Spleen (tissue), 11 donors: ENCODE data around the gene NLGN2. TPM values are rescaled to one million over a fixed set of nuclear protein-coding genes. Genes with fewer than 3 reads are reported as not detected.
A peak's percentile ranks its signal among the peaks of the same experiment; 100 is the strongest.

Experiments
- DNase-seq: peaks from one replicate; pipeline ENCODE4 v3.0.0-alpha.2; 2020
- H3K27ac ChIP-seq, 8 donors: fragments of 200-600 bp; sonication (generic) in 7 of 8; 1 replicate in 4 of 8; 2 replicates in 4 of 8; pipeline versions ENCODE4 v1.5.0 to v1.8.0; 2016 to 2021; ENCODE audit warnings: inconsistent platforms in 4 of 8, mild to moderate bottlenecking in 4 of 8, moderate library complexity in 1 of 8
- H3K27me3 ChIP-seq, 7 donors: fragments of 200-600 bp; sonication (generic) in 6 of 7; replicated peaks in 1 of 7; 1 replicate in 4 of 7; 2 replicates in 3 of 7; pipeline versions ENCODE4 v1.5.0 to v1.8.0; 2016 to 2021; ENCODE audit warnings: inconsistent platforms in 3 of 7, mild to moderate bottlenecking in 1 of 7
- H3K36me3 ChIP-seq, 6 donors: fragments of 200-600 bp; sonication (generic) in 5 of 6; 1 replicate in 4 of 6; 2 replicates in 2 of 6; pipeline versions ENCODE4 v1.5.0 to v1.8.0; 2016 to 2021; ENCODE audit warnings: inconsistent platforms in 2 of 6
- H3K4me1 ChIP-seq, 6 donors: fragments of 200-600 bp; sonication (generic) in 5 of 6; 1 replicate in 3 of 6; 2 replicates in 3 of 6; pipeline versions ENCODE4 v1.5.0 to v1.8.0; 2016 to 2021; ENCODE audit warnings: inconsistent platforms in 3 of 6
- H3K4me3 ChIP-seq, 8 donors: fragments of 200-600 bp; sonication (generic) in 7 of 8; 1 replicate in 4 of 8; 2 replicates in 4 of 8; pipeline versions ENCODE4 v1.5.0 to v1.8.0; 2016 to 2021; ENCODE audit warnings: inconsistent platforms in 4 of 8, mild to moderate bottlenecking in 4 of 8, moderate library complexity in 2 of 8
- H3K9me3 ChIP-seq, 8 donors: fragments of 200-600 bp; sonication (generic) in 7 of 8; 1 replicate in 4 of 8; 2 replicates in 4 of 8; pipeline versions ENCODE4 v1.5.0 to v1.8.0; 2016 to 2021; ENCODE audit warnings: inconsistent platforms in 4 of 8
- POLR2A ChIP-seq, 3 donors: fragments of 450-650 bp; IDR thresholded peaks; one replicate each; pipeline ENCODE4 v1.5.1; 2017; ENCODE audit warnings: antibody characterized with exemption in 3 of 3, mild to moderate bottlenecking in 1 of 3
- POLR2AphosphoS5 ChIP-seq, 3 donors: sonication (generic); formaldehyde crosslinking; IDR thresholded peaks; one replicate each; pipeline ENCODE4 v1.5.1; 2017; ENCODE audit warnings: antibody characterized with exemption in 3 of 3
- WGBS, 5 donors: extraction: QIAGEN DNeasy Blood & Tissue Kit in 3 of 5; methylation state at CpG; one replicate each; pipeline versions ENCODE4 v1.1.5 to v1.1.7; 2013 to 2018; 5-methylcytosine and 5-hydroxymethylcytosine counted together
- intact Hi-C: fragments of 100-400 bp; cut with DNase I; formaldehyde crosslinking; loops from one replicate; pipeline ENCODE4 v1.15.0; 2023; ENCODE audit warnings: low total_unique reads
- polyA plus RNA-seq, 3 donors: library from polyadenylated mRNA; stranded (reverse); fragments of 200-250 nt; gene quantifications; one replicate each; pipeline ENCODE4 v1.2.1, GENCODE V29; 2013
- total RNA-seq, 7 donors: library from RNA; depleted of rRNA in 3 of 7; stranded (reverse); fragments of >200 nt in 3 of 7; fragmentation: NEBNext Ultra II Directional in 4 of 7; extraction: Animal tissue kit (Norgen Biotek cat#: 25700) in 4 of 7; gene quantifications; one replicate each; pipeline versions ENCODE4 v1.1.0 to v1.2.1, GENCODE V29; 2016 to 2021
- TF ChIP-seq, protein P1 (sequence below), 11 experiments: fragments of 200-600 bp in 7 of 11; fragments of 450-650 bp in 4 of 11; sonication (generic) in 4 of 11; IDR thresholded peaks in 8 of 11; conservative IDR thresholded peaks in 3 of 11; 1 replicate in 7 of 11; 2 replicates in 4 of 11; pipeline versions ENCODE4 v1.4.0 to v1.8.0; 2016 to 2021; ENCODE audit warnings: antibody characterized with exemption in 11 of 11, inconsistent platforms in 4 of 11, mild to moderate bottlenecking in 1 of 11
- donor health status: healthy with polysubstance abuse.
- donor health status: DM: no; HTN: no; CAD: no; lungs with moderate emphysema.
- donor health status: DM: no; HTN: no; CAD: no.
- donor health status: Bipolar disorder and iron deficiency.
- donor health status: healthy.
- donor health status: DM: no; HTN: no; CAD: no.
- donor health status: DM: yes; HTN: yes; CAD: no.

The NLGN2 gene
- total and polyA plus RNA-seq, 10 donors: 2.2 to 23.0 (median 11.4) TPM

DNA sequence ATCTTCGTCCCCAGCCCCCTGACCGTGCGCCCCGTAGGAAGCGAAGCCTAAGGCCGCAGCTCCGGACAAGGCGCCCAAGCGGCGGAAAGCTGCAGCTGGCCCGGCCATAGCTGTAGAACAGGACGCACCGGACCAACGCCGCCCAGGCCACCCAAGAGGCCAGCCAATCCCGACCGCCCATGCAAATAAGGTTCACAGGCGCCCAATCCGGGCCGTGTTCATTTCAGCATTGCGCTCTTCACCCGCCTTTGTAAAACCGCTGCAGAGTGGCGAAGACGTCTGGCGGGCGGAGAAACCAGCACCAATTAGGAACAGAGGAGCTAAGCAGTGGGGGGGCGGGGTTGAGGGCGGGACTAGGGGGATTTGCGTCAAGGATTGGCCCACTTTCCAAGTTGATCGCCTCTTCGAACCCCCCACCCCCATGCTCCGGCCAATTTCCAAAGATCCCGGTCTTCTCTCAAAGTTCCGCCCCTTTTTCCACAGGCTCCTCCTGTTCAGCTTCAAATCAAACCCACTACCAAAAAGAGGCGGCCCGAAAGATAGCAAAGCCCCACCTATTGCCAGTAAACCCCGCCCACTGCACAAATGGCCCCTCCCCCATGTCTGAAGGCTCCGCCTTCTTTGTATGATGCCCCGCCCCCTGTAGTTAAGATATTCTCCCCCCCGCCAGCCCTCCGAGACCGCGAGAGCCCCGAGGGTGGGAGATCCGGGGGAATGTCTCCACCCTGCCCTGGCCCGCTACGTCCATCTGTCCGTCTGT lies 3.5 kb upstream of the NLGN2 start, which contains the start of gene TMEM256:
Gene TMEM256, minus strand, starts transcription at position 121 of the 760 bp plus-strand sequence. Its CDS starts 13 bp downstream, at position 108.
- WGBS, 5 donors: 0 to 1% (median 0%) methylated on average over 31 to 49 of the region's 49 CpGs
- TF ChIP-seq POLR2A (IDR thresholded peaks at IDR 0.05) (peak in 2 of 3 donors; percentile 10 to 89), POLR2AphosphoS5 (IDR thresholded peaks at IDR 0.05) (peak; percentile 96 to 98 (median 97))
- TF ChIP-seq, protein P1, sequence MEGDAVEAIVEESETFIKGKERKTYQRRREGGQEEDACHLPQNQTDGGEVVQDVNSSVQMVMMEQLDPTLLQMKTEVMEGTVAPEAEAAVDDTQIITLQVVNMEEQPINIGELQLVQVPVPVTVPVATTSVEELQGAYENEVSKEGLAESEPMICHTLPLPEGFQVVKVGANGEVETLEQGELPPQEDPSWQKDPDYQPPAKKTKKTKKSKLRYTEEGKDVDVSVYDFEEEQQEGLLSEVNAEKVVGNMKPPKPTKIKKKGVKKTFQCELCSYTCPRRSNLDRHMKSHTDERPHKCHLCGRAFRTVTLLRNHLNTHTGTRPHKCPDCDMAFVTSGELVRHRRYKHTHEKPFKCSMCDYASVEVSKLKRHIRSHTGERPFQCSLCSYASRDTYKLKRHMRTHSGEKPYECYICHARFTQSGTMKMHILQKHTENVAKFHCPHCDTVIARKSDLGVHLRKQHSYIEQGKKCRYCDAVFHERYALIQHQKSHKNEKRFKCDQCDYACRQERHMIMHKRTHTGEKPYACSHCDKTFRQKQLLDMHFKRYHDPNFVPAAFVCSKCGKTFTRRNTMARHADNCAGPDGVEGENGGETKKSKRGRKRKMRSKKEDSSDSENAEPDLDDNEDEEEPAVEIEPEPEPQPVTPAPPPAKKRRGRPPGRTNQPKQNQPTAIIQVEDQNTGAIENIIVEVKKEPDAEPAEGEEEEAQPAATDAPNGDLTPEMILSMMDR (IDR thresholded peaks at IDR 0.05 in 8 of 11, conservative IDR thresholded peaks at IDR 0.05 in 3 of 11): peak in 2 of 11 experiments; percentile 27 to 47

DNA sequence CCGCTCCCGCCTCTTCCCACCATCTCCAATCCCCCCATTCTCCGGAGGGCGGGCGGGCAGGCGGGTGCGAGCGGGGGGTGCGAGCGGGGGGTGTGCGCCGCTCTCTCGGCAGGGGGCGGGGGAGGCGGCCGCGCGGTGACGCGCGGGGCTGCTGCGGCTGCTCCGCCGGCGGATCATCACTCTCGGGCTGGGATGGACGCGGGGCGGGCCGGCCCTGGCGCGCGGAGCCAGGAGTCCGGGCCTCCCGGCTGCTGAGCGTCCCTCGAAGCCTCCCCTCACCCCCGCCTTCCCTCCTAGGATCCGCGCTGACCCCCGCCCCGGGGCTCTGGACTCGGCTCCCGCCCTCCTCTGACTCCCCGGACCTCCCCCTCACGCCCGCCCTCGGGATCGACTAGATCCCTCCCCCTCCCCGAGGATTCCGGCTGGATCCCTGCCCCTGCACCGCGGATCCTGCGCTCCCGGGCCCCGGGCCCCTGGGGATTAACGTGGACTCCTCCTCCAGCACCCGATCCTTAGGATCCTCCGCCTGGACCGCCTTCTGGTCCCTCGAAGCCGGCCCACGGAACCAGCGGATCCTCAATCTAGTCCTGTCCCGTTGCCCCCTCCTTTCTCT lies 2.8 kb upstream of the NLGN2 start:
- peak; percentile 92 for DNase-seq
- Histone ChIP-seq H3K36me3 (no peaks in the 10 kb centered on the region), H3K27me3 (peaks cover 0 to 30% (median 7%) of the 10 kb centered on the region in 7 donors), H3K4me3 (peak overlapping the region; percentile 46 to 90 (median 64)), H3K4me1 (peaks cover 8 to 43% (median 26%) of the 10 kb centered on the region in 6 donors), H3K27ac (peak overlapping the region; percentile 60 to 91 (median 83)), H3K9me3 (no peaks in the 10 kb centered on the region)
- TF ChIP-seq POLR2AphosphoS5 (IDR thresholded peaks at IDR 0.05): peak; percentile 27 to 73 (median 58)
- TF ChIP-seq, protein P1 (IDR thresholded peaks at IDR 0.05 in 8 of 11, conservative IDR thresholded peaks at IDR 0.05 in 3 of 11): peak in 3 of 11 experiments; percentile 27 to 30 (median 28)
- TF ChIP-seq POLR2A (IDR thresholded peaks at IDR 0.05): no peak
- intact Hi-C loops: no loop called here
- 1% methylated on average over 37 to 65 of the region's 65 CpGs for WGBS, 5 donors

More for the DNA sequence above, 3.5 kb upstream of the NLGN2 start, which contains the start of gene TMEM256:
- H3K27ac ChIP-seq: peak within 1 kb of the TSS; percentile 72 to 91 (median 83)
- H3K27me3 ChIP-seq: peaks cover 0 to 30% (median 7%) of the 10 kb centered on the region in 7 donors
- peak; percentile 98 for DNase-seq
- intact Hi-C loops: no loop called here
- no peaks in the 10 kb centered on the region for H3K36me3 ChIP-seq
- H3K4me3 ChIP-seq: peak within 1 kb of the TSS; percentile 46 to 90 (median 66)
- H3K4me1 ChIP-seq: peaks cover 8 to 43% (median 26%) of the 10 kb centered on the region in 6 donors
- no peaks in the 10 kb centered on the region for H3K9me3 ChIP-seq

DNA sequence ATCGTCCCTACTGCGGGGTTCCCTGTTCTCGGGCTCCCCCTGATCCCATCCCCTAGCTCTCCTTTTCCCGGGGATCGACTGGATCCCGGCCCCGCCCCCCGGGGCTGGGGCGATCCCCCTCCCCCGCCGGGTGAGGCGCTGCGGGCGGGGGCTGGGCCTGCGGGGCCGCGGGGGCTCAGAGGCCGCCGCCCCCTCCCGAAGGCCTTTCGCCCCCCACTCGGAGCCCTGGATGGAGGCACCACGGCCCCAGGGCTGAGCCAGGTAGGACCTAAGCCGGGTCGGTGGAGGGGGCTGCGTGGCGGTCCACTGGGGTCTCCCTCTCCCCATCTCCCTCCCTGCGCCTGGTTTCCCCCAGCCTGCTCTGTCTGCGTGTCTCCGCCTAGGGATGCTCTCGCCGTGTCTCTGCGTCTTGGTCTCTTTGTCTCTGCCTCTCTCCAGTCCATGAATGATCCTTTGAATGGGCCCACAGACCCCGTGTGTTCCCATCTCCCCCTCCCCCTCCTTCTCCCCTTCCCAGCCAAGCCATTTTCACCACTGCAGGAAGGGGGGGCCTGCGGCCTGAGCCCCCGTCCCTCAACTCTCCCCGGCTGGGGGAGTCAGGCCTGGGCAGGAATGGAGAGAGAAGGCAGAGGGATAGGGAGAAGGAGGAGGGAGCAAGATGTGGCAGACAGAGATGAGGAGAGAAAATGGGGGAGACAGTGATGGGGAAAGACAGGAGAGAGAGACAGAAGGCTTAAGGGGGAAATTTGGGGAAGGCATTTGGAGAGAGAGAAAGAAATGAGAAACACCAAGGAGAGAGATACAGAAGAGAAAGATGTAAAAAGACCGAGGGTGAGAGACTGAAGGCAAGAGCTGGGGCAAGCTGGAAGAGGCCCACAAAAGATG lies 2.1 kb upstream of the NLGN2 start:
- Histone ChIP-seq H3K9me3 (no peaks in the 10 kb centered on the region), H3K4me1 (peaks cover 8 to 43% (median 26%) of the 10 kb centered on the region in 6 donors), H3K4me3 (peak overlapping the region; percentile 46 to 90 (median 64)), H3K27ac (peak overlapping the region in 7 of 8 donors; percentile 72 to 91 (median 86)), H3K27me3 (peaks cover 0 to 30% (median 7%) of the 10 kb centered on the region in 7 donors), H3K36me3 (no peaks in the 10 kb centered on the region)
- no peak for DNase-seq
- WGBS, 5 donors: 20 to 32% (median 21%) methylated on average over 23 to 38 of the region's 38 CpGs
- intact Hi-C loops: no loop called here
- TF ChIP-seq POLR2AphosphoS5 (IDR thresholded peaks at IDR 0.05) (no peak), POLR2A (IDR thresholded peaks at IDR 0.05) (no peak)
- TF ChIP-seq, protein P1 (IDR thresholded peaks at IDR 0.05 in 8 of 11, conservative IDR thresholded peaks at IDR 0.05 in 3 of 11): no peak
